HG02759 (cell line): ENCODE measurements around the gene GTF2A2.
"Not testable (repeated sequence)": the region's sequence is repeated elsewhere in the genome, so short reads cannot be mapped to it uniquely, and the experiment has no call there.

Experiments used
- ATAC-seq: cut with Tn5 transposase; IDR thresholded peaks from one replicate; pipeline ENCODE4 v1.9.1; 2021; ENCODE audit warnings: mild to moderate bottlenecking, moderate library complexity; ENCODE audit not compliant: unreplicated experiment

Gene GTF2A2

GRCh38 chr15:59656897-59657634 is at the start of gene GTF2A2:
GTF2A2 (minus strand) TSS chr15:59657515; CDS start chr15:59652277, 5,238 bp downstream.
- peak; percentile 99 for ATAC-seq

- no peak for ATAC-seq
Observed at GRCh38 chr15:59703979-59704796, 46.9 kb upstream of the GTF2A2 start.

- ATAC-seq, result no peak
Observed at GRCh38 chr15:59702351-59702750, 45.0 kb upstream of the GTF2A2 start.

- ATAC-seq, result no peak
Observed at GRCh38 chr15:59701880-59702279, 44.6 kb upstream of the GTF2A2 start.

GRCh38 chr15:59699810-59700431 is 42.6 kb upstream of the GTF2A2 start:
- no peak for ATAC-seq

- not testable (repeated sequence) for ATAC-seq
Observed at GRCh38 chr15:59698065-59698464, 40.8 kb upstream of the GTF2A2 start.

GRCh38 chr15:59696332-59696731 is 39.0 kb upstream of the GTF2A2 start:
- ATAC-seq, result no peak

- ATAC-seq, result no peak
Observed at GRCh38 chr15:59694779-59695178, 37.5 kb upstream of the GTF2A2 start.

- no peak for ATAC-seq
Observed at GRCh38 chr15:59691194-59691805, 34.0 kb upstream of the GTF2A2 start.

GRCh38 chr15:59689626-59690236 is 32.4 kb upstream of the GTF2A2 start:
- no peak for ATAC-seq

GRCh38 chr15:59688782-59689625 is 31.7 kb upstream of the GTF2A2 start, which contains the start of gene BNIP2:
BNIP2 (minus strand) TSS chr15:59689320; CDS start chr15:59682457, 6,863 bp downstream.
- peak; percentile 89 for ATAC-seq

- no peak for ATAC-seq
Observed at GRCh38 chr15:59688423-59688781, 31.1 kb upstream of the GTF2A2 start.

GRCh38 chr15:59687836-59688235 is 30.5 kb upstream of the GTF2A2 start:
- no peak for ATAC-seq

- ATAC-seq, result no peak
Observed at GRCh38 chr15:59686389-59686788, 29.1 kb upstream of the GTF2A2 start.

GRCh38 chr15:59685737-59686297 is 28.5 kb upstream of the GTF2A2 start:
- ATAC-seq, result no peak

GRCh38 chr15:59680870-59681269 is 23.6 kb upstream of the GTF2A2 start:
- ATAC-seq, result no peak

- no peak for ATAC-seq
Observed at GRCh38 chr15:59680346-59680745, 23.0 kb upstream of the GTF2A2 start.

- ATAC-seq, result no peak
Observed at GRCh38 chr15:59678620-59679019, 21.3 kb upstream of the GTF2A2 start.

- no peak for ATAC-seq
Observed at GRCh38 chr15:59678172-59678571, 20.9 kb upstream of the GTF2A2 start.

- ATAC-seq, result no peak
Observed at GRCh38 chr15:59676565-59676964, 19.2 kb upstream of the GTF2A2 start.
